ENCODE measurements around the gene CRTC3. TPM values are rescaled to one million over a fixed set of nuclear protein-coding genes. Genes with fewer than 3 reads are reported as not detected.
A peak's percentile ranks its signal among the peaks of the same experiment; 100 is the strongest.

Gene CRTC3
- total and polyA plus RNA-seq, 2 of the 13 experiments (the other 11 are each of a cell fraction or from before 2014, with no cell fraction given): 8.4 to 11.8 TPM

GRCh38 chr15:90489944-90490343 is 39.8 kb upstream of the CRTC3 start (continued):
- TF ChIP-seq REST (IDR thresholded peaks at IDR 0.05; ENCODE audit: borderline replicate concordance in 1 of 2, low read depth in 1 of 2, low read length in 2 of 2) (peak in 1 of 2 experiments; percentile 82; a peak in 2 of 4 replicates), ZNF746 (CRISPR knock-in tag; IDR thresholded peaks at IDR 0.05) (peak; percentile 37; the same call in 1 of the 2 replicates), ZNF260 (CRISPR knock-in tag; IDR thresholded peaks at IDR 0.05; ENCODE audit: borderline replicate concordance, low read depth) (no peak), EHMT2 (IDR thresholded peaks at IDR 0.05; ENCODE audit: borderline replicate concordance, low read depth, low read length) (peak; percentile 44; the same call in 1 of the 2 replicates), ESRRA (CRISPR knock-in tag; IDR thresholded peaks at IDR 0.05; ENCODE audit: low read depth) (0 out of 2 replicates have a peak, but pooled peaks have one; percentile 32), KDM5A (IDR thresholded peaks at IDR 0.05; ENCODE audit: borderline replicate concordance, low read length) (no peak), ZNF414 (CRISPR knock-in tag; IDR thresholded peaks at IDR 0.05) (peak; percentile 81; the same call in 1 of the 2 replicates), FOXK2 (IDR thresholded peaks at IDR 0.05) (peak; percentile 99), ZFP62 (CRISPR knock-in tag; IDR thresholded peaks at IDR 0.05) (no peak), ZNF737 (CRISPR knock-in tag; IDR thresholded peaks at IDR 0.05; ENCODE audit: borderline replicate concordance) (no peak), NR1H2 (CRISPR knock-in tag; IDR thresholded peaks at IDR 0.05; ENCODE audit: borderline replicate concordance, low read depth) (no peak), XRCC5 (optimal IDR thresholded peaks at IDR 0.05; ENCODE audit: low read length) (peak; percentile 50), ZSCAN9 (CRISPR knock-in tag; IDR thresholded peaks at IDR 0.05; ENCODE audit: borderline replicate concordance) (peak; percentile 87; the same call in 1 of the 2 replicates), ZKSCAN8 (CRISPR knock-in tag; IDR thresholded peaks at IDR 0.05; ENCODE audit: borderline replicate concordance) (peak; percentile 90; the same call in 1 of the 2 replicates), ZNF615 (CRISPR knock-in tag; IDR thresholded peaks at IDR 0.05; ENCODE audit: borderline replicate concordance) (no peak), POGZ (CRISPR knock-in tag; IDR thresholded peaks at IDR 0.05) (peak; percentile 66; the same call in 1 of the 2 replicates), FOXM1 (CRISPR knock-in tag; IDR thresholded peaks at IDR 0.05) (no peak), ATF3 (CRISPR knock-in tag; IDR thresholded peaks at IDR 0.05) (peak; percentile 80), ZNF614 (CRISPR knock-in tag; IDR thresholded peaks at IDR 0.05; ENCODE audit: borderline replicate concordance) (peak; percentile 94), ZNF569 (CRISPR knock-in tag; IDR thresholded peaks at IDR 0.05; ENCODE audit: borderline replicate concordance) (no peak), NR2F2 (IDR thresholded peaks at IDR 0.05; ENCODE audit: borderline replicate concordance, low read depth) (peak; percentile 97), RXRA (CRISPR knock-in tag; IDR thresholded peaks at IDR 0.05) (peak; percentile 39; the same call in 1 of the 2 replicates), SIX4 (CRISPR knock-in tag; IDR thresholded peaks at IDR 0.05) (peak; percentile 52; the same call in 1 of the 2 replicates), DMTF1 (CRISPR knock-in tag; IDR thresholded peaks at IDR 0.05) (no peak), KLF15 (CRISPR knock-in tag; IDR thresholded peaks at IDR 0.05; ENCODE audit: borderline replicate concordance) (no peak)
